ENCODE measurements around the gene TOMM22. TPM values are rescaled to one million over a fixed set of nuclear protein-coding genes. Genes with fewer than 3 reads are reported as not detected.

TOMM22 gene
- total and polyA plus RNA-seq, 11 donors, result 32.3 to 82.1 (median 67.7) TPM

DNA sequence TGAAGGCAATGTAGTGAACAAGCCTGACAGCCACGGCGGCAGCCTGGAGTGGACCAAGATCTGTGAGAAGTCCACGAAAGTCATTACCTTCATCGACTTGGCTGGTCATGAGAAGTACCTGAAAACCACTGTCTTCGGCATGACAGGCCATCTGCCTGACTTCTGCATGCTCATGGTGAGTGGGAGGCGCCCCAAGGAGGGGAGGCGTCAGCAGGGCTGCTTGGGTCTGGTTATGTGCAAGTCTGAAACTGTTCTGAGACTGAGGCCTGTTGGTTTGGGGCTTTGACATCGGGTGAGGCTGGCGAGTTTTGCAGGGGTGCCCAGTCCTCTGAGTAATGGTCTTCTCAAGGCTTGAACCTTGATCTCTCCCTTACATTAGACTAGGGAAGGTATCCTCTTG is 35.1 kb downstream of the TOMM22 start:
- TF ChIP-seq, protein P1, sequence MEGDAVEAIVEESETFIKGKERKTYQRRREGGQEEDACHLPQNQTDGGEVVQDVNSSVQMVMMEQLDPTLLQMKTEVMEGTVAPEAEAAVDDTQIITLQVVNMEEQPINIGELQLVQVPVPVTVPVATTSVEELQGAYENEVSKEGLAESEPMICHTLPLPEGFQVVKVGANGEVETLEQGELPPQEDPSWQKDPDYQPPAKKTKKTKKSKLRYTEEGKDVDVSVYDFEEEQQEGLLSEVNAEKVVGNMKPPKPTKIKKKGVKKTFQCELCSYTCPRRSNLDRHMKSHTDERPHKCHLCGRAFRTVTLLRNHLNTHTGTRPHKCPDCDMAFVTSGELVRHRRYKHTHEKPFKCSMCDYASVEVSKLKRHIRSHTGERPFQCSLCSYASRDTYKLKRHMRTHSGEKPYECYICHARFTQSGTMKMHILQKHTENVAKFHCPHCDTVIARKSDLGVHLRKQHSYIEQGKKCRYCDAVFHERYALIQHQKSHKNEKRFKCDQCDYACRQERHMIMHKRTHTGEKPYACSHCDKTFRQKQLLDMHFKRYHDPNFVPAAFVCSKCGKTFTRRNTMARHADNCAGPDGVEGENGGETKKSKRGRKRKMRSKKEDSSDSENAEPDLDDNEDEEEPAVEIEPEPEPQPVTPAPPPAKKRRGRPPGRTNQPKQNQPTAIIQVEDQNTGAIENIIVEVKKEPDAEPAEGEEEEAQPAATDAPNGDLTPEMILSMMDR (IDR thresholded peaks at IDR 0.05), result no peak
- TF ChIP-seq POLR2A (IDR thresholded peaks at IDR 0.05), result no peak
- no peaks in the 10 kb centered on the region for H3K9me3 ChIP-seq
- intact Hi-C loops (cut with DNase I), result loop anchor here in 1 of 10 donors (5.0 kb wide), 1 partner anchor 35 kb away; no protein-coding TSS in a partner anchor
- H3K36me3 ChIP-seq, result peaks cover 0 to 70% (median 42%) of the 10 kb centered on the region in 9 donors
- ATAC-seq, result no peak
- H3K27me3 ChIP-seq, result no peaks in the 10 kb centered on the region
- peak in 1 of 5 donors; percentile 14 for DNase-seq
- WGBS, 4 donors, result 89 to 96% (median 91%) methylated on average over 6 to 9 of the region's 9 CpGs
- H3K27ac ChIP-seq, result no peak overlapping the region
- peaks cover 0 to 43% (median 27%) of the 10 kb centered on the region in 12 donors for H3K4me1 ChIP-seq
- no peak overlapping the region for H3K4me3 ChIP-seq

DNA sequence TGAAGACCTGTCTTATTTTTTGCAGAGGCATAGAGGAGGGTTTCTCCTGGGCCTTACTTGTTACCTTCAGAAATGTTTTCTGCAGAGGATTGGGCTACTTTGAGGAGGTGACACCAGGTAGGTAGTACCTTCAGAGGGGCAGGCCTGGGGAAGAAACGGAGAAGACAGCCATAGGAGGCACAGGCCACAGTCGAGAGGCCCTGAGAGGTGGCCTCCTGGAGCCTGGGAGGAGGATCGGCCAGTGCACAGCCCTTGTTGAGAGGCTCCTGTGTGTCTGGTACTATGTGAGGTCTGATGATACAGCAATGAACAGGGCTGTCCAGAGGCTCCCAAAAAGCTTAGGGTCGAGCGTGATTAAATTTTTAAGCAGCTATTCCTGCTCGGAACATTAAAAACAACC is 35.5 kb downstream of the TOMM22 start:
- no peak for DNase-seq
- H3K4me3 ChIP-seq, result no peak overlapping the region
- no peaks in the 10 kb centered on the region for H3K9me3 ChIP-seq
- peaks cover 0 to 39% (median 26%) of the 10 kb centered on the region in 12 donors for H3K4me1 ChIP-seq
- intact Hi-C loops (cut with DNase I), result loop anchor here in 1 of 10 donors (5.0 kb wide), 1 partner anchor 35 kb away; no protein-coding TSS in a partner anchor
- H3K36me3 ChIP-seq, result peaks cover 0 to 72% (median 46%) of the 10 kb centered on the region in 9 donors
- H3K27ac ChIP-seq, result no peak overlapping the region
- WGBS, 4 donors, result 85 to 95% (median 91%) methylated on average over 6 of the region's 6 CpGs
- ATAC-seq, result no peak
- no peaks in the 10 kb centered on the region for H3K27me3 ChIP-seq
- no peak for TF ChIP-seq POLR2A (IDR thresholded peaks at IDR 0.05)
- TF ChIP-seq, protein P1 (IDR thresholded peaks at IDR 0.05), result no peak

DNA sequence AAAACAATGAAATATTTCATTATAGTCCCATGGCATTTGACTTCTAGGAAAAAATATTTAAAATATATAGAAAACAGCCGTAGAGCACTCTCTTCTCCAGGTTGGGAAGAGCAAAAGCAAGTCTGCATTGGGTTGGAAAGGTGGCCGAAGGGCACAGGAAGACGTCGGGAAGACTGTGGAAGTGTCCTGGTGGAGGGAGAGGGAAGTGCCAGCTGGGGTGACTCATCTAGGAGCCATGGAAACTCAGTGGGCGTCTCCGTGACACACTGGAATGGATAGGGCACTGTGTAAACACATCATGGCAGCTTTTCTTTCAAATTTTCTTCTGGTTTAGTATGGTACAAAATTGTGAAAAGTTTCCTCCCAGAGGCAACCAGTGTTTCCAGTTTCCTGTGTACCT is 36.7 kb downstream of the TOMM22 start:
- DNase-seq (peak in 2 of 5 donors; percentile 36 to 63), ATAC-seq (peak in 3 of 4 donors; percentile 66 to 89 (median 86))
- 34 to 50% (median 42%) methylated on average over 6 of the region's 6 CpGs for WGBS, 4 donors
- TF ChIP-seq, protein P1 (IDR thresholded peaks at IDR 0.05), result peak in 8 of 12 donors; percentile 21 to 60 (median 34)
- TF ChIP-seq POLR2A (IDR thresholded peaks at IDR 0.05), result no peak
- Histone ChIP-seq H3K27ac (peak overlapping the region in 2 of 12 donors; percentile 25 to 49), H3K27me3 (no peaks in the 10 kb centered on the region), H3K9me3 (no peaks in the 10 kb centered on the region), H3K36me3 (peaks cover 0 to 81% (median 58%) of the 10 kb centered on the region in 9 donors), H3K4me1 (peaks cover 0 to 28% (median 17%) of the 10 kb centered on the region in 12 donors), H3K4me3 (no peak overlapping the region)
- intact Hi-C loops (cut with DNase I), result loop anchor here in 1 of 10 donors (5.0 kb wide), 1 partner anchor 34 kb away; no protein-coding TSS in a partner anchor

GRCh38 chr22:38719196-38719595 is 37.4 kb downstream of the TOMM22 start:
- no peaks in the 10 kb centered on the region for H3K27me3 ChIP-seq
- peak overlapping the region in 1 of 12 donors; percentile 49 for H3K27ac ChIP-seq
- TF ChIP-seq, protein P1 (IDR thresholded peaks at IDR 0.05), result no peak
- intact Hi-C loops (cut with DNase I), result loop anchor here in 1 of 10 donors (5.0 kb wide), 1 partner anchor 33 kb away; no protein-coding TSS in a partner anchor
- ATAC-seq (no peak), DNase-seq (peak in 1 of 5 donors; percentile 13)
- no peak overlapping the region for H3K4me3 ChIP-seq
- H3K36me3 ChIP-seq, result peaks cover 0 to 89% (median 66%) of the 10 kb centered on the region in 9 donors
- no peaks in the 10 kb centered on the region for H3K9me3 ChIP-seq
- peaks cover 0 to 21% (median 10%) of the 10 kb centered on the region in 12 donors for H3K4me1 ChIP-seq
- WGBS, 4 donors, result 93 to 95% (median 93%) methylated on average over 6 of the region's 6 CpGs

Data from heart left ventricle (tissue), 16 donors.